ENCODE measurements around the gene CP.
"Not testable (repeated sequence)": the region's sequence is repeated elsewhere in the genome, so short reads cannot be mapped to it uniquely, and the experiment has no call there.

Gene CP

GRCh38 chr3:149226776-149227175, 5.1 kb upstream of the CP start:
- no peak for DNase-seq

DNA sequence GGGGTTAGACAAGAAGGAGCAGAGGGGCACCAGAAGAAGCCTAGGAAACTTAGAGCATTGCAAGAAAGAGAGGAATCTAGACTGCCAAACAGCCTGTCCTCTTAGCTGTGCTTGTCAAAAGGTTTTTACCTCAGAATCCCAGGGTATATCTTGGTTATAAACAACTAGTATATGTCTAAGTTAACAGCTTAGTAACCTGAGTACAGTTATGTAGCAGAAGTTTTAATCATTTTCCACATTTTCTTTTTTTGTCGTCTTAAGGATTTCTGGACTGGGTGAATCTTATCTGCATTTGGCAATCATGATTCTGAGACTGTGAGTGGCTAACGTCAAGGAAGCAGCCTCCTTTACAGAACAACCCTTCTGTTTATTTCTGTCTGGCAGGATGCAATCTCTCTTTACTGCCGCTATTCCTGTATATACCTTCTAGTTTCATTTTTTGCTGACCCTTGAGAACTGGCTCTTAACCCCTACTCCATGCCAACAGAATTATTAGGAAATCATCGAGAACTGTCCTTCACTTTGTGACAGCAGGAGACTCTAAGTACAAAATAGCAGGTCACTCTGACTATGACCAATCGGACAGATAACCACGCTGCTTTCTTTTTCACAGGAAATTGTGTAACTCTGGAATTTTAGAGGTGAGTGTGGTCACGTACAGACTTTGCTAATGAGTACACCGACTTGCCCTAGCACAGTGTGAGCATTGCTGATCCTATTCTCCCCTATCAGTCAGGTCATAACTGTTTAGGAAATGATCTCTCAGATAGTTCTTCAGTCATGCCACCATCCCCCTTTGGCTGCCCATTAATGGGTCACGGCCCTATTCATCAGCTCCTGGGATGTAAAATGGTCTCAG, 3.3 kb upstream of the CP start:
- DNase-seq = no peak

- no peak for DNase-seq
Observed at GRCh38 chr3:149223461-149223820, 1.8 kb upstream of the CP start.

GRCh38 chr3:149219380-149220121, 2.1 kb downstream of the CP start:
- not testable (repeated sequence) for DNase-seq

GRCh38 chr3:149217347-149217746, 4.3 kb downstream of the CP start:
- DNase-seq = no peak

DNA sequence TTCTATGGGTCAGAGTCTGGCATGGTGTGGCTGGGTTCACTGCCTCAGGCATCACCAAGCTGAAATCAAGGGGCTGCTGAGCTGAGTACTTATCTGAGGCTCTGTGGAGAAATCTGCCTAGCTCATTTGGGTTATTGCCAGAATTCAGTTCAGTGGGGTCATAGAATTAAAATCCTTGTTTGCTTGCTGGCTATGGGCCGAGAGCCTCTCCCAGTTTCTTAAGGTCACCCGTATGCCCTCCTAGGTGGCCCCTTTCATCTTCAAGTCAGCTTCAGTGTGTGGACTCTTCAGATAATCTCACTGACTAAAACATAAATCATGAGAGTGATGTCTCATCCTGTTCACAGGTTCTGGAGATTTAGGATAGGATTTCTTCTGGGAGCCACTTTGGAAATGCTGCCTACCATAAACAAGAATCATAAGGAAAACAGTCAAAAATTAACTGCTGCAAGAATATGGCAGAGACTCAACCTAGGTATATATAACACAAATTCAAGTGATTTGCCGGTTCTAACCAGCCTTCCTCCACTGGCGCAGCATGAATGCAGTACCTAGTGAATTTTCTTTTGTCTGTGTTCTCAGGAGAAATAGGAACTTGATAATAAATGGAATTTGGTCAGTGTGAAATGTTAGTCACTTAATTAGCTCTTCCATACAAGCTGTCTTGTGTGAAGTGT, 5.3 kb downstream of the CP start:
- no peak for DNase-seq

DNA sequence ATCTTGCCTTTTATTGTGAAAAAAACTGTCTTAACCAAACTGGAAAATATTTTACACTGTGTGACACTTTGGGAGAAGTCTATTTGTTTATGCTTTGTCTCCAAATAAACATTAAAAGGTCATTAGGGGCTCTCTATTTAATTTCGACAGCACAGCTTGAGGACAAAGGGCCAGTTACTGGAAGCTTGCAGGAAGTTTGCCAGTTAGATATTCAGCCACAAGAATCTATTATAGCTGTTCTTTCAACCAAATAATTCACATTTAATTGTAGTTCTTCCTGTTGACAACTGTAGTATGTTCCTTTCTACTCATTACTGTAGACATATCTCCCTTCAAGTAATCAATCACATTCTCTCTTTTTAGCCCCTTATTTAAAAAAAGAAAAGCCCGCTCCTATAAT, 6.1 kb downstream of the CP start:
- no peak for DNase-seq

DNA sequence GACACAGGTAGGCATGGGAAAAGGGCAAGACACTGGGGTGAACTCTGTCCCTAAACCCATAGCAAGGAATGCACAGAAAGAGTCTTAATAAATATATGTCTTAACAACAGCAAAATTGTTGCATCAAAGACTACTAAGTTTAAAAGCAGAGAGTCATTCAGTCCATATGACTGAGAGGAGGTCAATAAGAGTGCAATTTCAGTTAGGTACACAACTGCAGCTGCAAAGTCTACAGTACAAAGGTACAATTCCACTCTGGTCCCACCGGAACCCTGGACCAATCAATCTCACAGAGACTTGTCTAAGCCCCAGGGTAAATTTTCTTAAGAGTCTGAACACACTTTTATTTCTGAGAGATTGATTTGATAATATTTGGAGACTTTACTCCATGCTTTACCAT, 6.9 kb downstream of the CP start:
- no peak for DNase-seq

- no peak for DNase-seq
Observed at GRCh38 chr3:149212386-149212785, 9.2 kb downstream of the CP start.

DNA sequence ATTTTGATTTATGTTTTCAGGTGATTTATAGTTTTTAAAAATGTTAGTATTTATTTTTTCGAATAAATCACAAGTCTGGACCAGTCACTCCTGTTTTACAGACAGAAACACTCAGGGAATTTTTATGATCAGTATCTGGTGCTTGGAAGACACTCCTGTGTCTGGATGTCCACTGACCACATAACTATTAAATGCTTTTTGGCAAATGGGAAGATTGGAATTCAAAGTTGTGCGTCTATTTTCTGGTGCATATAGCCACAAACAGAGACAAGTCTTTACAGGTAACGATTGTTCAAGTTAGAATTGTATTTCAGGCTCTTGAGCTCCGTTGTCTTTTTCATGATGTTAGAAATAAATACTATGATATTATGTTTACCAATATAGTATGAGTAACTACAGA, 12.2 kb downstream of the CP start:
- no peak for DNase-seq

DNA sequence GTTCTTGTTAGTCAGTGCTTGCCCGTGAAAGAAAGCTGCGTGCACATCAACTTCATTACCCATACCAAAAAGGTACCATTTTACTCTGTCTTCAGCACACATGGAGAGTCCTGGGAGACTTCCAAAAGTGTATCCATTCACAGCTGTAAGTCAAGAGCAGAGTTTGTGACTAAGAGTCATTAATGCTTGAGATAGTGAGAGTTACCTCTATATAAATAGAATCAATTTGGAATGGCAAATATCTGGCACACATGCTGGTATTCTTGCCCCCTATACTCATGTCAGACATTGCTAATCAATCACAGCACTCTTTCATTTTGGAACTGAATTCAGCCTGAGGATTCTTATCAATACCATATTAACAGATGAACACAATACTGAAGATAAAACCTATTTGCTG, 14.2 kb downstream of the CP start:
- DNase-seq = no peak

DNA sequence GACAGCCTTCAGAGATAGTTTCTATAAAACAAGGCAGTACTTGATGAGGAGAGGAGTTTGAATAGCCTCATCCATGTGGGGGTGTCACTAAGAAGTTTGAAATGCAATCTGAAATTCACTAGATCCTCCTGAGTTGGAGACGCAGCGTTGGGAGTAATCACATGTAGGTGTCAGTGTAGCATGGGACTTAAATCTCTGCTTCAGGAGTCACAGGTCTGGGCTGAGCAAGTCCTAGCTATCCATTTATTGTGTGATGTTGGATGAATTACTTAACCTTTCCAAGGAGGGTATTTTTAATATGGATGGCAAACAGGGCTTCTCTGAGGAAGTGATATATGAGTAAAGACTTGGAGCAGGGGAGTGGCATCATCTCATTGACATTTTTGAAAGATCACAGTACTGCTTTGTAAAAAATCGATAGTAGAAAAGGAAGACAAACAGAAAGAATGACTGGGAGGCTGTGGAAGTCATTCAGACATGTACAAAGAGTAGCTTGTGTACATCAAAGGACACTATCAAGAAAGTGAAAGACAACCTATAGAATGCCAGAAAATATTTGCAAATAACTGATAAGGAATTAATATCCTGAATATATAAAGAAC, 17.1 kb downstream of the CP start:
- no peak for DNase-seq

DNA sequence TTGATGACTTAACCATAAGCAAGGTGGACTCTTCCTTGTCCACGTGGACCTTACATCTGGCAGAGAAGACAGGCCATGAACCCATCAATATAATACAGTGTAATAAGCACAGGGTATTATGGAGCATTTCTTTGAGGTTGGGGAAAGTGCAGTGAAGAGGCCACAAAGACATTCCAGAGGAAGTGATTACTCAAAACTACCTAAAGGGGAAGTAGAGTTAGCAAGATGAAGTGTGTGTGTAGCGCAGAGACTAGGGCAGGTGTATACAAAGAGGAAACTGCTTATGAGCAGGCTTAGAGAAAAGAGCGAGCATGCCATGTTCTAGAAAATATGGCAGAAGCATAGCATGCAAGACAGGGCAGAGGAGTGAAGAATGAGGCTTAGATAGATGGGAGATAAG, 17.9 kb downstream of the CP start:
- peak; percentile 84 for DNase-seq

GRCh38 chr3:149199474-149199873, 22.2 kb downstream of the CP start:
- DNase-seq = no peak

GRCh38 chr3:149198611-149199010, 23.0 kb downstream of the CP start:
- DNase-seq = no peak

GRCh38 chr3:149197669-149198068, 24.0 kb downstream of the CP start:
- DNase-seq = no peak

- DNase-seq = not testable (repeated sequence)
Observed at GRCh38 chr3:149196805-149197592, 24.6 kb downstream of the CP start.

DNA sequence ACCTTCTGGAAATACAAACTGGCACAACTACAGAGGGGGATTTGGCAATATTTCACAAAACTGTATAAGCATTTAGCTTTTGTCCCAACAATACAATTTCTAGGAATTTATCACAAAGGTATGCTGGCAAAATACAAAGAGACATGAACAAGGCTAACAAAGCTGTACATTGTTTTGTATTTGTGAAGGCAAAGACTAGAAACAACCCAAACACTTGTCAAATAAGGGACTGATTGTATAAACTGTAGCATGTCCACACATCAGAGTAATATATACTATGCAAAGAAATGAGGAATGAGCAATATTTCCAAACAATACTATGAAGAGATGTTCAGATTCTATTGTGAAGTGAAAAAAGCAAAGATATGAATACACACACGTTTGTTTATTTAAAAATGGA, 26.4 kb downstream of the CP start:
- DNase-seq = no peak

DNA sequence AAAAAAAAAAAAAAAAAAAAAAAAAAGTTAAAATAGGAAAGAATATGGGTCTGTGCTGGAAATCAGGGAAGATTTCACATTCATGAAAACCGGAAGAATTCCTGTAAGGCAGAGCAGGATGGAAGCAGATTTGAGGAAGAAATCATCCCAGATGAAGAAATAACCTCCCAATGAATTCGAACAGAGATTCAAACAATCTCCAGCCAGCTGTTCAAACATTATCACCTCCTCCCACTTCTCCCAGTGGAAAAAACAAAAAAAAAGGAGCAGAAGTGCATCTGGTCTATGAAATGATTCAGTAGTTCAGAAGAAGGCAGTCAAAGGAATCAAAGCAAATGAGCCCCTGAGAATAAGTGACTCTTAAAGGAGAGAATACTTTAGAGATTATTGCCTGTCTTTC, 33.1 kb downstream of the CP start:
- no peak for DNase-seq

DNA sequence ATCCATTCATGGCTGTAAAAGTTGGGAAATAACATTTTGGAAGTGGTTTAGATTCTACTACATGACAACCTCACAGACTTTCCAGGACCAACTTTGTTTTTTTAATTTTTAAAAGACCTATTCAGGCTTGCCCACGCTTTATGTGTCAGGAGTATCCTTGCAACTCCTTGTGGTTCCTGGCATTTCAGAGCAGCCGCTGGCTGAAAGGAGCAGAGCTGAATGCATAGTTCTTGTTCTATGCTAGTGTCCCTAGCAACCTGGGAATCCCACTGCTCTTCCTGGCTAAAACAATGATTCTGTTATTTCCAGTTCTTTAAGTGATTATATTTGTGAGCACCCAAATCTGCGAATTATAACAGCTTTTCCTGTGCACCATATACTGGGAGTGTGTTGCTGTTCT, 34.9 kb downstream of the CP start:
- DNase-seq = no peak

- no peak for DNase-seq
Observed at GRCh38 chr3:149186219-149186618, 35.4 kb downstream of the CP start.

GRCh38 chr3:149181182-149181581, 40.4 kb downstream of the CP start:
- no peak for DNase-seq

Measured in Kasumi-1 (cell line).